Tibial nerve (tissue), 4 donors: ENCODE measurements around the gene RYR3. TPM values are rescaled to one million over a fixed set of nuclear protein-coding genes. Genes with fewer than 3 reads are reported as not detected.

Experiments
- DNase-seq, 2 donors: peaks; one replicate each; pipeline ENCODE4 v3.0.0-alpha.2; 2019; ENCODE audit warnings: low spot score in 2 of 2
- H3K27ac ChIP-seq, 4 donors: fragments of 200-600 bp; sonication (generic) in 3 of 4; one replicate each; pipeline ENCODE4 v1.5.1; 2017 to 2019; ENCODE audit warnings: mild to moderate bottlenecking in 1 of 4
- H3K27me3 ChIP-seq, 2 donors: fragments of 200-600 bp; sonication (generic) in 1 of 2; one replicate each; pipeline versions ENCODE4 v1.5.1 to v1.6.0; 2017 to 2019
- H3K36me3 ChIP-seq, 3 donors: fragments of 200-600 bp; sonication (generic); one replicate each; pipeline ENCODE4 v1.5.1; 2018 to 2019
- H3K4me1 ChIP-seq, 4 donors: fragments of 200-600 bp; sonication (generic) in 3 of 4; one replicate each; pipeline ENCODE4 v1.5.1; 2017 to 2019
- H3K4me3 ChIP-seq, 4 donors: fragments of 200-600 bp; sonication (generic) in 3 of 4; one replicate each; pipeline ENCODE4 v1.5.1; 2017 to 2019; ENCODE audit warnings: mild to moderate bottlenecking in 1 of 4, moderate library complexity in 1 of 4
- H3K9me3 ChIP-seq, 4 donors: fragments of 200-600 bp; sonication (generic) in 3 of 4; one replicate each; pipeline ENCODE4 v1.5.1; 2017 to 2019
- CTCF ChIP-seq, 5 experiments: fragments of 200-600 bp in 3 of 5; fragments of 450-650 bp in 2 of 5; sonication (generic) in 3 of 5; IDR thresholded peaks; one replicate each; pipeline ENCODE4 v1.5.1; 2016 to 2019; ENCODE audit warnings: antibody characterized with exemption in 5 of 5, mild to moderate bottlenecking in 3 of 5, moderate library complexity in 2 of 5
- EP300 ChIP-seq, 2 donors: sonication (generic); formaldehyde crosslinking; IDR thresholded peaks; one replicate each; pipeline ENCODE4 v1.6.1; 2017; ENCODE audit warnings: antibody characterized with exemption in 2 of 2, mild to moderate bottlenecking in 1 of 2
- POLR2A ChIP-seq, 2 donors: fragments of 450-650 bp; IDR thresholded peaks; one replicate each; pipeline ENCODE4 v1.6.1; 2017; ENCODE audit warnings: antibody characterized with exemption in 2 of 2, mild to moderate bottlenecking in 2 of 2, moderate library complexity in 2 of 2
- WGBS, 2 donors: methylation state at CpG; one replicate each; pipeline ENCODE4 v1.1.5; 2018; 5-methylcytosine and 5-hydroxymethylcytosine counted together
- total RNA-seq, 4 donors: library from RNA; depleted of rRNA; stranded (reverse); fragments of >200 nt; gene quantifications; one replicate each; pipeline ENCODE4 v1.1.0, GENCODE V29; 2016

Gene RYR3
- total RNA-seq, 4 donors from 2014 or later, result 1.2 to 7.0 (median 5.4) TPM

- no peak overlapping the region for H3K27ac ChIP-seq
- no peaks in the 10 kb centered on the region for H3K4me1 ChIP-seq
- WGBS, 2 donors, result 14 to 16% methylated on average over 2 of the region's 2 CpGs
- H3K36me3 ChIP-seq, result no peaks in the 10 kb centered on the region
- H3K9me3 ChIP-seq, result no peaks in the 10 kb centered on the region
- no peak overlapping the region for H3K4me3 ChIP-seq
- TF ChIP-seq POLR2A (IDR thresholded peaks at IDR 0.05) (no peak), EP300 (IDR thresholded peaks at IDR 0.05) (no peak), CTCF (IDR thresholded peaks at IDR 0.05) (no peak)
- H3K27me3 ChIP-seq, result no peaks in the 10 kb centered on the region
- DNase-seq, result no peak
These were observed 491.2 kb downstream of the RYR3 start for GRCh38 chr15:33801954-33802353.

GRCh38 chr15:33807665-33808064 is 496.9 kb downstream of the RYR3 start:
- Histone ChIP-seq H3K27ac (no peak overlapping the region), H3K27me3 (no peaks in the 10 kb centered on the region), H3K9me3 (no peaks in the 10 kb centered on the region), H3K36me3 (no peaks in the 10 kb centered on the region), H3K4me1 (no peaks in the 10 kb centered on the region), H3K4me3 (no peak overlapping the region)
- WGBS, 2 donors, result 78 to 82% methylated on average over 5 of the region's 5 CpGs
- no peak for DNase-seq
- TF ChIP-seq CTCF (IDR thresholded peaks at IDR 0.05), result no peak
- no peak for TF ChIP-seq POLR2A (IDR thresholded peaks at IDR 0.05)
- TF ChIP-seq EP300 (IDR thresholded peaks at IDR 0.05), result no peak

GRCh38 chr15:33808720-33809457 is 498.1 kb downstream of the RYR3 start:
- H3K27ac ChIP-seq, result no peak overlapping the region
- DNase-seq, result no peak
- H3K9me3 ChIP-seq, result no peaks in the 10 kb centered on the region
- H3K36me3 ChIP-seq, result no peaks in the 10 kb centered on the region
- 87 to 92% methylated on average over 10 of the region's 10 CpGs for WGBS, 2 donors
- no peak for TF ChIP-seq EP300 (IDR thresholded peaks at IDR 0.05)
- no peak for TF ChIP-seq CTCF (IDR thresholded peaks at IDR 0.05)
- TF ChIP-seq POLR2A (IDR thresholded peaks at IDR 0.05), result no peak
- H3K4me3 ChIP-seq, result no peak overlapping the region
- H3K27me3 ChIP-seq, result no peaks in the 10 kb centered on the region
- no peaks in the 10 kb centered on the region for H3K4me1 ChIP-seq

- Histone ChIP-seq H3K36me3 (no peaks in the 10 kb centered on the region), H3K9me3 (no peaks in the 10 kb centered on the region), H3K4me1 (no peaks in the 10 kb centered on the region), H3K27me3 (no peaks in the 10 kb centered on the region), H3K27ac (no peak overlapping the region), H3K4me3 (no peak overlapping the region)
- DNase-seq, result no peak
- TF ChIP-seq CTCF (IDR thresholded peaks at IDR 0.05) (no peak), POLR2A (IDR thresholded peaks at IDR 0.05) (no peak), EP300 (IDR thresholded peaks at IDR 0.05) (no peak)
- 79 to 87% methylated on average over 10 of the region's 10 CpGs for WGBS, 2 donors
These were observed 499.4 kb downstream of the RYR3 start for GRCh38 chr15:33810073-33810595.

- TF ChIP-seq CTCF (IDR thresholded peaks at IDR 0.05), result no peak
- TF ChIP-seq EP300 (IDR thresholded peaks at IDR 0.05), result no peak
- TF ChIP-seq POLR2A (IDR thresholded peaks at IDR 0.05), result no peak
- WGBS, 2 donors, result 57 to 59% methylated on average over 6 of the region's 6 CpGs
- no peaks in the 10 kb centered on the region for H3K4me1 ChIP-seq
- no peak overlapping the region for H3K4me3 ChIP-seq
- H3K9me3 ChIP-seq, result no peaks in the 10 kb centered on the region
- H3K27me3 ChIP-seq, result no peaks in the 10 kb centered on the region
- no peak overlapping the region for H3K27ac ChIP-seq
- DNase-seq, result no peak
- no peaks in the 10 kb centered on the region for H3K36me3 ChIP-seq
These were observed 500.0 kb downstream of the RYR3 start for GRCh38 chr15:33810806-33811205.
